Transverse colon (tissue), 4 donors: Measurements from ENCODE around the gene TTC12. TPM values are rescaled to one million over a fixed set of nuclear protein-coding genes. Genes with fewer than 3 reads are reported as not detected.

Source experiments
- DNase-seq: peaks from one replicate; pipeline ENCODE4 v3.0.0-alpha.2; 2019
- H3K27ac ChIP-seq, 4 donors: fragments of 200-600 bp; sonication (generic); 2 replicates each; pipeline ENCODE4 v1.5.1; 2016 to 2018; ENCODE audit warnings: inconsistent platforms in 4 of 4
- H3K27me3 ChIP-seq: fragments of 200-600 bp; sonication (generic); 2 replicates; pipeline ENCODE4 v1.5.1; 2017; ENCODE audit warnings: inconsistent platforms
- H3K36me3 ChIP-seq, 4 donors: fragments of 200-600 bp; sonication (generic); 2 replicates each; pipeline ENCODE4 v1.5.1; 2017 to 2019; ENCODE audit warnings: inconsistent platforms in 4 of 4
- H3K4me1 ChIP-seq, 4 donors: fragments of 200-600 bp; sonication (generic); 2 replicates each; pipeline ENCODE4 v1.5.1; 2017 to 2020; ENCODE audit warnings: inconsistent platforms in 4 of 4
- H3K4me3 ChIP-seq, 4 donors: fragments of 200-600 bp; sonication (generic); 1 replicate in 1 of 4; 2 replicates in 3 of 4; pipeline versions ENCODE4 v1.5.1 to v1.6.1; 2017 to 2019; ENCODE audit warnings: inconsistent platforms in 4 of 4
- H3K9me3 ChIP-seq, 2 donors: fragments of 200-600 bp; sonication (generic); 2 replicates each; pipeline ENCODE4 v1.5.1; 2017 to 2019; ENCODE audit warnings: inconsistent platforms in 2 of 2
- CTCF ChIP-seq, 5 experiments: fragments of 200-600 bp in 3 of 5; fragments of 450-650 bp in 2 of 5; sonication (generic) in 3 of 5; IDR thresholded peaks; 1 replicate in 2 of 5; 2 replicates in 3 of 5; pipeline ENCODE4 v1.5.1; 2016 to 2017; ENCODE audit warnings: antibody characterized with exemption in 5 of 5, inconsistent platforms in 3 of 5, mild to moderate bottlenecking in 2 of 5, moderate library complexity in 1 of 5
- EP300 ChIP-seq: sonication (generic); formaldehyde crosslinking; IDR thresholded peaks from one replicate; pipeline ENCODE4 v1.6.1; 2017; ENCODE audit warnings: antibody characterized with exemption, low read depth
- POLR2A ChIP-seq: fragments of 450-650 bp; IDR thresholded peaks from one replicate; pipeline ENCODE4 v1.6.1; 2016; ENCODE audit warnings: antibody characterized with exemption, mild to moderate bottlenecking, moderate library complexity
- POLR2AphosphoS5 ChIP-seq, 3 donors: sonication (generic); formaldehyde crosslinking; IDR thresholded peaks; one replicate each; pipeline ENCODE4 v1.6.1; 2016; ENCODE audit warnings: antibody characterized with exemption in 3 of 3
- WGBS, 2 donors: methylation state at CpG; one replicate each; pipeline ENCODE4 v1.1.5; 2018; ENCODE audit warnings: low coverage in 1 of 2; 5-methylcytosine and 5-hydroxymethylcytosine counted together
- in situ Hi-C, 4 donors: fragments of 200-750 bp; cut with MboI; loops; one replicate each; pipeline versions ENCODE4 v1.15.0 to v1.15.1; 2017; ENCODE audit warnings: low sequenced_read_pairs in 3 of 4, low pct_ligation_motif_present in 1 of 4, low pct_unique_long_range_greater_than_20kb in 1 of 4
- intact Hi-C: fragments of 100-400 bp; cut with DNase I; formaldehyde crosslinking; loops from one replicate; pipeline ENCODE4 v1.15.1; 2023; ENCODE audit warnings: low total_unique reads
- total RNA-seq, 4 donors: library from RNA; depleted of rRNA; stranded (reverse); fragments of >200 nt; gene quantifications; one replicate each; pipeline ENCODE4 v1.1.0, GENCODE V29; 2016

Gene TTC12
- total RNA-seq, 4 donors from 2014 or later = 10.3 to 24.1 (median 16.0) TPM

GRCh38 chr11:113408206-113408605 lies 93.8 kb downstream of the TTC12 start:
- Histone ChIP-seq H3K27me3 (no peaks in the 10 kb centered on the region), H3K9me3 (no peaks in the 10 kb centered on the region), H3K27ac (no peak overlapping the region), H3K4me1 (no peaks in the 10 kb centered on the region), H3K36me3 (no peaks in the 10 kb centered on the region), H3K4me3 (no peak overlapping the region)
- intact Hi-C loops = no loop called here
- no peak for DNase-seq
- WGBS, 2 donors = 29 to 66% methylated on average over 1 to 9 of the region's 9 CpGs
- in situ Hi-C loops = no loop called here
- TF ChIP-seq POLR2A (no peak), EP300 (no peak), POLR2AphosphoS5 (IDR thresholded peaks at IDR 0.05) (no peak), CTCF (IDR thresholded peaks at IDR 0.05) (no peak)

GRCh38 chr11:113408887-113409286 lies 94.5 kb downstream of the TTC12 start:
- no peak for TF ChIP-seq POLR2AphosphoS5 (IDR thresholded peaks at IDR 0.05)
- TF ChIP-seq POLR2A = no peak
- TF ChIP-seq EP300 = no peak
- TF ChIP-seq CTCF (IDR thresholded peaks at IDR 0.05) = no peak
- Histone ChIP-seq H3K27me3 (no peaks in the 10 kb centered on the region), H3K27ac (no peak overlapping the region), H3K4me3 (no peak overlapping the region), H3K9me3 (no peaks in the 10 kb centered on the region), H3K4me1 (no peaks in the 10 kb centered on the region), H3K36me3 (no peaks in the 10 kb centered on the region)
- no peak for DNase-seq
- in situ Hi-C loops (no loop called here), intact Hi-C loops (no loop called here)
- WGBS, 2 donors = 81% methylated on average over 9 of the region's 9 CpGs; no CpG with 5 or more reads in 1 of the 2 donors

GRCh38 chr11:113409526-113409925 lies 95.1 kb downstream of the TTC12 start:
- 70 to 72% methylated on average over 2 to 3 of the region's 3 CpGs for WGBS, 2 donors
- no peak for DNase-seq
- H3K36me3 ChIP-seq = no peaks in the 10 kb centered on the region
- no peaks in the 10 kb centered on the region for H3K27me3 ChIP-seq
- H3K4me1 ChIP-seq = no peaks in the 10 kb centered on the region
- no peak overlapping the region for H3K27ac ChIP-seq
- H3K4me3 ChIP-seq = no peak overlapping the region
- intact Hi-C loops = no loop called here
- in situ Hi-C loops = no loop called here
- no peaks in the 10 kb centered on the region for H3K9me3 ChIP-seq
- no peak for TF ChIP-seq POLR2A
- no peak for TF ChIP-seq POLR2AphosphoS5 (IDR thresholded peaks at IDR 0.05)
- no peak for TF ChIP-seq CTCF (IDR thresholded peaks at IDR 0.05)
- no peak for TF ChIP-seq EP300

- H3K9me3 ChIP-seq = no peaks in the 10 kb centered on the region
- H3K4me1 ChIP-seq = no peaks in the 10 kb centered on the region
- no peak overlapping the region for H3K27ac ChIP-seq
- intact Hi-C loops = no loop called here
- no peak for TF ChIP-seq EP300
- no peak for TF ChIP-seq POLR2A
- no peak for TF ChIP-seq POLR2AphosphoS5 (IDR thresholded peaks at IDR 0.05)
- no peaks in the 10 kb centered on the region for H3K36me3 ChIP-seq
- WGBS, 2 donors = 86 to 88% methylated on average over 5 to 21 of the region's 21 CpGs
- no peak overlapping the region for H3K4me3 ChIP-seq
- in situ Hi-C loops = no loop called here
- no peak for DNase-seq
- no peaks in the 10 kb centered on the region for H3K27me3 ChIP-seq
Observed at GRCh38 chr11:113410414-113411135, 96.2 kb downstream of the TTC12 start.

GRCh38 chr11:113411536-113411935 lies 97.2 kb downstream of the TTC12 start:
- in situ Hi-C loops = no loop called here
- H3K27me3 ChIP-seq = no peaks in the 10 kb centered on the region
- TF ChIP-seq EP300 (no peak), CTCF (IDR thresholded peaks at IDR 0.05) (no peak), POLR2AphosphoS5 (IDR thresholded peaks at IDR 0.05) (no peak), POLR2A (no peak)
- H3K4me1 ChIP-seq = no peaks in the 10 kb centered on the region
- no peak for DNase-seq
- no peak overlapping the region for H3K4me3 ChIP-seq
- no peaks in the 10 kb centered on the region for H3K36me3 ChIP-seq
- intact Hi-C loops = no loop called here
- H3K9me3 ChIP-seq = no peaks in the 10 kb centered on the region
- H3K27ac ChIP-seq = no peak overlapping the region
- WGBS, 2 donors = 78% methylated on average over 3 of the region's 3 CpGs; no CpG with 5 or more reads in 1 of the 2 donors
